HUES6 (cell line): ENCODE measurements around the gene IL1RAP.
"Not testable (repeated sequence)": the region's sequence is repeated elsewhere in the genome, so short reads cannot be mapped to it uniquely, and the experiment has no call there.

Source experiments
- H3K27ac ChIP-seq: 2 replicates; pipeline ENCODE4 v1.7.0; 2013; ENCODE audit warnings: low read depth, mild to moderate bottlenecking, low read length, inconsistent platforms
- H3K27me3 ChIP-seq: 2 replicates; pipeline ENCODE4 v1.6.1; 2013; ENCODE audit warnings: low read length; ENCODE audit not compliant: control insufficient read depth, insufficient read depth
- H3K36me3 ChIP-seq: 2 replicates; pipeline ENCODE4 v1.6.1; 2013; ENCODE audit warnings: low read length; ENCODE audit not compliant: control insufficient read depth, insufficient read depth
- H3K4me1 ChIP-seq: 2 replicates; pipeline ENCODE4 v1.6.1; 2013; ENCODE audit warnings: low read length; ENCODE audit not compliant: control insufficient read depth, insufficient read depth
- H3K4me3 ChIP-seq: 2 replicates; pipeline ENCODE4 v1.5.1; 2013; ENCODE audit warnings: low read depth, low read length
- H3K9ac ChIP-seq: one replicate; pipeline ENCODE4 v1.6.1; 2013; ENCODE audit warnings: mild to moderate bottlenecking, low read length
- H3K9me3 ChIP-seq: 2 replicates; pipeline ENCODE4 v1.6.1; 2013; ENCODE audit warnings: low read depth, low read length; ENCODE audit not compliant: control insufficient read depth, insufficient read depth

The IL1RAP gene

DNA sequence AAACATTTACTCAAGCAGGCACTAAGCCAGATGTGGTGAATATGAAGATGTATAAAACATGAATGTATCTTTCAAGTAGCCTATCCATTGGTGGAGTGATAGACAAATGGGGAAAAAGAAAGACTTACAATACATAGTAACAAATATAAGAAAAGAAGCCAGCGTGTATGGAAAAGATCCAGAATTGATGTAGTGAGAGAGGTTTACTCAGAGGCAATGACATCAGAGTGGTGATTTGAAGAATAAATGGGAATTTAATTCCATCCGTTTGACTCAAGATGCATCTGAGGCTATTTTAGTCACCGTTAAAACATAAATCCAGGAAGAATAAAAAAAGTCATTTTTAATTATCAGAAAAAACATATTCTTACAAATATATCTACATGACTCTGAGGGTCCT, 162.6 kb downstream of the IL1RAP start:
- H3K9ac ChIP-seq, result no peak overlapping the region
- no peaks in the 10 kb centered on the region for H3K36me3 ChIP-seq
- no peak overlapping the region for H3K27ac ChIP-seq
- no peaks in the 10 kb centered on the region for H3K27me3 ChIP-seq
- H3K9me3 ChIP-seq, result peaks cover 5% of the 10 kb centered on the region; the same call in 1 of the 2 replicates
- H3K4me3 ChIP-seq, result no peak overlapping the region
- H3K4me1 ChIP-seq, result no peaks in the 10 kb centered on the region

DNA sequence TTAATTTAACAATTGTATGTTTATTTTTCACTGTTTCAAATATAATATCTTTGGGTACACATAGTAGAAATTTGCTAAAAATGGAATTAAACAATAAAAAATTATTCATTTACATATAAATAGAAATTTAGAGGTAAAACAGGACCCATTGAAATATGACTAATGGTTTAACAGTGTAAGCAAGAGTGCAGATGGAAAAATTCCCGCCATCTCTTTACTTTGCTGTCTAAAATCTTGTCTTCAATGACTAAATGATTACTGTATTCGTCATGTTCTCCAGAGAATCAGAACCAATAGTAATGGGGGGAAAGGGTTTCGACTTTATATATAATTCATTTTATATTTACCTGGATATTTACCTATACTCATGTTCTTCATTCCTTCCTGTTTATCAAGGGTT, 163.1 kb downstream of the IL1RAP start:
- H3K9ac ChIP-seq, result no peak overlapping the region

DNA sequence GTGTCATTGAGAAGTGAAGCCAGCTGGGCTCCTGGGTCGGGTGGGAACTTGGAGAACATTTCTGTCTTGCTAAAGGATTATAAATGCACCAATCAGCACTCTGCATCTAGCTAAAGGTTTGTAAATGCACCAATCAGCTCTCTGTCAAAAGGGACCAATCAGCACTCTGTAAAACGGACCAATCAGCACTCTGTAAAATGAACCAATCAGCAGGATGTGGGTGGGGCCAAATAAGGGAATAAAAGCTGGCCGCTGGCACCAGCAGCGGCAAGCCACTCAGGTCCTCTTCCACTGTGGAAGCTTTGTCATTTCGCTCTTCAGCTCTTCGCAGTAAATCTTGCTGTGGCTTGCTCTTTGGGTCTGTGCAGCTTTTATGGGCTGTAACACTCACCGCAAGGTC, 164.0 kb downstream of the IL1RAP start:
- not testable (repeated sequence) for H3K9me3 ChIP-seq, H3K4me1 ChIP-seq, H3K4me3 ChIP-seq

More for the DNA sequence above, 163.1 kb downstream of the IL1RAP start:
- Histone ChIP-seq H3K4me1 (no peaks in the 10 kb centered on the region), H3K27me3 (no peaks in the 10 kb centered on the region), H3K27ac (no peak overlapping the region), H3K36me3 (no peaks in the 10 kb centered on the region), H3K4me3 (no peak overlapping the region), H3K9me3 (peaks cover 7% of the 10 kb centered on the region; the same call in 1 of the 2 replicates)

DNA sequence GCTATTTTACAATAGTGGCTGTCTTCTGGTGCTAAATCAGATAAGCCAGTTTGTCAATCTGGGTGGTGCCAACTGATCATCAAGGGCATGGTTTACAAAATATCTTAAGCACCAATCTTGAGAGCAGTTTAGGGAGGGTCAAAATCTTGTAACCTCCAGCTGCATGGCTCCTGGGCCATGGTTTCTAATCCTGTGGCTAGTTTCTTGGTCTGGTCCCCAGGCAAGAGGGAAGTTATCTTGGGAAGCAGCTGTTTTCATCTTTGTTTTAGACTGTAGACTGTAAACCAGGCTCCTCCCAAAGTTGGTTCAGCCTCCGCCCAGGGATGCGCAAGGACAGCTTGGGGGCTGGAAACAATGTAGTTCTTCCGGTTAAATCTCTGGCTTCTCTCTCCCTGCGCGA, 166.8 kb downstream of the IL1RAP start:
- Histone ChIP-seq H3K9ac (no peak overlapping the region), H3K27ac (no peak overlapping the region), H3K4me3 (no peak overlapping the region), H3K36me3 (no peaks in the 10 kb centered on the region), H3K27me3 (no peaks in the 10 kb centered on the region), H3K9me3 (peaks cover 7% of the 10 kb centered on the region; the same call in 1 of the 2 replicates), H3K4me1 (no peaks in the 10 kb centered on the region)

More for the DNA sequence above, 164.0 kb downstream of the IL1RAP start:
- not testable (repeated sequence) for H3K9ac ChIP-seq, H3K36me3 ChIP-seq, H3K27ac ChIP-seq, H3K27me3 ChIP-seq

DNA sequence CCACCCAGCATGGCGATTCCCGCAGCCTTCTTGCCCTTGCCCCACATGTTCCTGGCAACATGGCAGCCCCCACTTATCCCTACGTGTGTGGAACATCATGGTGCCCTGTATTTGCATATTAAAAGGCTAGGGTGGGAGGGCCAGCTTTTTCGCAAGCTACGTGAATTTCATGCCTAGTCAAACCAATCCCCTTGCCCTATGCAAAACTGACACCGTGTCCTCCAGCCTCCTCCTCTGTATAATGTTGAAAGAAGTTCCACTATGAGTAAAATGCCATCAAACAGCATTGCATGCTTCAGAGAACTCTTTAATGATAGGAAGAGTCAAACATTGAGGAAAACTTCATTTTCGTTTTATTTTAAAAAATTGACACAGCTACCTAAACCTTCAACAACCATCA, 170.9 kb downstream of the IL1RAP start:
- no peaks in the 10 kb centered on the region for H3K27me3 ChIP-seq
- no peak overlapping the region for H3K27ac ChIP-seq
- no peak overlapping the region for H3K9ac ChIP-seq
- no peaks in the 10 kb centered on the region for H3K36me3 ChIP-seq
- no peak overlapping the region for H3K4me3 ChIP-seq
- H3K9me3 ChIP-seq, result 0 out of 2 replicates have a peak, but pooled peaks cover 2% of the 10 kb centered on the region
- no peaks in the 10 kb centered on the region for H3K4me1 ChIP-seq

DNA sequence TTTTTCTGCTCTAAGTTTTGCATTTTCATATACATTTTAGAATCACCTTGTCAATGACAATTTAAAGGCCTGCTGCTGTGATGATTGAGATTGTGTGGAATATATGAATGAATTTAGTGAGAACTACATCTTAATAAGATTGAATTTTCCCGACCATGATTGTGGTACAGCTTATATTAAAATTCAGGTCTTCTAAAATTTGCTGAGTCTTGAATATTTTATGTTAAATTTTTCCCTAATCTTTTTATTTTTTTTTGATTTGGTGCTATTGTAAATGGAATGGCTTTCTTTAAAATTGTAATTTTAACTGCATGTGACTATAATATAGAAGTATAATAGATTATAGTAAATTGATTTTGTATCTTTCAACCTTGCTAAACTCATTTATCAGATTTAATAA, 172.1 kb downstream of the IL1RAP start:
- H3K9me3 ChIP-seq, result 0 out of 2 replicates have a peak, but pooled peaks cover 2% of the 10 kb centered on the region
- H3K4me1 ChIP-seq, result no peaks in the 10 kb centered on the region
- no peak overlapping the region for H3K4me3 ChIP-seq
- H3K36me3 ChIP-seq, result no peaks in the 10 kb centered on the region
- no peak overlapping the region for H3K9ac ChIP-seq
- H3K27ac ChIP-seq, result no peak overlapping the region
- no peaks in the 10 kb centered on the region for H3K27me3 ChIP-seq

DNA sequence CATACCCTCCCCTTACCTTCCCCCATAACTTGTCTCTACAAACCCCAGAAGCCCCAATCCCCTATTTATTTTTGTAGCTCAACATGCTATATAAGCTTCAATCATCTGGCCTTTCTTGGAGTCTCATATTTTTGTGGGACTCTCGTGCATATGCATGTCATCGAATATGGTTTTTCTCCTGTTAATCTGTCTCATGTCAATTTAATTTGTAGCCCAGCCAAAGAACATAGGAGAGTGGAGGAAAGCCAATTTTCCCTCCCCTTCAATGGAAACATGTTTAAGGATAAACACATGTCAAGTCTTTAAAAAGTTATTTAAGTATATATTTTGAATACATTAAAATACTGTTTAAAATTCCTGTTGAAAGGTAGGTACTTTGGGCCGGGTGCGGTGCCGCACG, 176.4 kb downstream of the IL1RAP start:
- Histone ChIP-seq H3K9me3 (no peaks in the 10 kb centered on the region), H3K27ac (no peak overlapping the region), H3K9ac (no peak overlapping the region), H3K27me3 (no peaks in the 10 kb centered on the region), H3K4me1 (no peaks in the 10 kb centered on the region), H3K36me3 (no peaks in the 10 kb centered on the region), H3K4me3 (no peak overlapping the region)

DNA sequence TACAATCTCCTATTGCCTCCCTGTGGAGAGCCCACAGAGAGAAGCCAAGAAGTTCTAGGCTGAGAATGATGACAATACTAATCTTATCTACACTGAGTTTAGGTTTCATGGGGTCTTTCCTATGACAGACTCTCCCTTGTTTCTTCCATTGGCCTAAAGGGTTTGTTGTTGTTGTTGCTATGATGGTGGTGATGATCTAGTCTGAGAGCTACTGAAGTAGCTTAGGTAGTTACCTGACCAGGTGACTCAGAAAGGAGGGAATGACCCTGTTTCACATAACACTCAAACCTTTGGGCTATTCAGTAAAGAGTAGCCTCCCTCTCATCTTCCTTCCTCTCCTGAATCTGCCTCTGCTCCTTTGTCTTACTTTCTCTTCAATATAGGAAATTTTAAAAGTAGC, 178.4 kb downstream of the IL1RAP start:
- Histone ChIP-seq H3K27me3 (no peaks in the 10 kb centered on the region), H3K4me3 (no peak overlapping the region), H3K9ac (no peak overlapping the region), H3K36me3 (no peaks in the 10 kb centered on the region), H3K27ac (no peak overlapping the region), H3K9me3 (no peaks in the 10 kb centered on the region), H3K4me1 (0 out of 2 replicates have a peak, but pooled peaks cover 4% of the 10 kb centered on the region)

DNA sequence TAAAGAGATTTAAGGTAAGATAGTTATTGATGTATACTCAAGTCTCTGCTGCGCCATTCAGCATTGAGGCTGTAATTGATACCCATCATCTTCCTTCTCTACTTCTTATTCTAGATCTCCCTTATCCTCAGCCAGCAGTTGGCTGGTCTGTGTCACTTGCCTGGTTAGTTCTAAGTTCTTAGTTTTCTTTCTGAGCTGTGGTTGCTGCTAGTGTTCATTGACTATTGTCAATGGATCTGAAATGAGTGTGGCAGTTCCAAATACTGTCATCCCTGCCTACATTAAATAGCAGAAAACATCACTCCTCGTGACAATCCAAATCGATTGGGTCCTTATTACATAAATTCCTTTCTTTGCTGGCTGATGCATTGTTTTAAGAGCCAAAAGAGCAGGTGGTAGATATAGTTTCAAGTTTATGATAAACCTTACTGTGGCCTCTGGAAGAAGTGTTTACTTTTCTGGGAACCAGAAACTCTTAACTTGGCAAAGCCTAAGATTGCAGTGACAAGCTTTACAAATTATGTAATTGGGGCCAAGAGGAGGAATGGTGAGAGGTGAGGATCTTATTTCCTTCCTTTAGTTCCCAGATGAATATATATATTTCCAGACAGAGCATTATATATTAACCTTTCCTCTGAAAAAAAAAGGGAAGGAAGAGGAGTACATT, 180.6 kb downstream of the IL1RAP start:
- H3K27ac ChIP-seq, result no peak overlapping the region
- H3K27me3 ChIP-seq, result no peaks in the 10 kb centered on the region
- H3K4me1 ChIP-seq, result 0 out of 2 replicates have a peak, but pooled peaks cover 4% of the 10 kb centered on the region
- no peaks in the 10 kb centered on the region for H3K9me3 ChIP-seq
- no peak overlapping the region for H3K4me3 ChIP-seq
- H3K36me3 ChIP-seq, result no peaks in the 10 kb centered on the region
- no peak overlapping the region for H3K9ac ChIP-seq

DNA sequence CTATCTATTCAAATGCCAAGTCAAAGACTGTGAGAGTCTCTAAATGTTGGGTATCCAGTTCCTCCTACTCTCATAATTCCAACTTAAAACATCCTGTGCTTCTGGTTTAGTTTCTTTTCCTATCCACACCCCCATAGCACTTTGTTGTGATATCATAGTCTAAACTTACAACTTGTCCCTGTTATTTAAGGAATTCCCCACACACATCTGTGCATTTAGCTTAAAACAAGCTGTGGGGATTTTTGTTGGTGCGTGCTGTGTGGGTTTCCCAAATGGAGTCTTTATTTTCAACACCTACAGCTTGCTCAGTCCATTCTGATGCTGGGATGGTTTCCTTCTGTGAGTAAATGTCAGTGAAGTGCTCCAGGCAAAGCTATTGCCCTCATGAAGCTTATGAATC, 181.3 kb downstream of the IL1RAP start:
- H3K36me3 ChIP-seq, result no peaks in the 10 kb centered on the region
- H3K27me3 ChIP-seq, result no peaks in the 10 kb centered on the region
- H3K4me3 ChIP-seq, result no peak overlapping the region
- H3K27ac ChIP-seq, result no peak overlapping the region
- no peak overlapping the region for H3K9ac ChIP-seq
- no peaks in the 10 kb centered on the region for H3K9me3 ChIP-seq
- H3K4me1 ChIP-seq, result 0 out of 2 replicates have a peak, but pooled peaks cover 4% of the 10 kb centered on the region

DNA sequence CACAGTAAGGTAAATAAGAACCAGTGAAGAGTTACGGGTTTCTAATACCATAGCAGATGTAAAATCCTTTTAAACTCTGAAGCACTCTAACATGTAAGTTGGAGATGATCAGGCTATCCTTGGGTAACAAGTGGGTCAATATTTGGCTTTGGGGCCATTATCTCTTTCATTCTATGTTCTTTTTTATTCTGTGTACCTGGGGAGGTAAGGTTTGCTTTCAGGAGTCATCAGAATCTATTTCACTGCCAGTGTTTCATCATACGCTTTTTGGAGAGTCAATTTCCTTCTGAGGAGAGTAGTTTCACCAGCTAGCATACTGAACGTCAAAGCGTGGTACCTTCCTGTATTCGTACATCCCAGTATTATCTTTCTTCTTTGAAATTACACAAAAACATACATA, 182.1 kb downstream of the IL1RAP start:
- Histone ChIP-seq H3K4me1 (0 out of 2 replicates have a peak, but pooled peaks cover 4% of the 10 kb centered on the region), H3K9ac (no peak overlapping the region), H3K27ac (no peak overlapping the region), H3K4me3 (no peak overlapping the region), H3K9me3 (no peaks in the 10 kb centered on the region), H3K36me3 (no peaks in the 10 kb centered on the region), H3K27me3 (no peaks in the 10 kb centered on the region)
